Coronary artery (tissue), 2 donors: Measurements from ENCODE around the gene CALD1.

ENCODE experiments used
- DNase-seq: peaks from one replicate; pipeline ENCODE4 v3.0.0-alpha.2; 2017; ENCODE audit warnings: low spot score
- H3K27ac ChIP-seq, 2 donors: fragments of 200-600 bp; sonication (generic); one replicate each; pipeline ENCODE4 v1.5.1; 2016 to 2019
- H3K4me3 ChIP-seq: fragments of 200-600 bp; sonication (generic); 2 replicates; pipeline ENCODE4 v1.5.1; 2016; ENCODE audit warnings: mild to moderate bottlenecking, moderate library complexity
- CTCF ChIP-seq: fragments of 200-600 bp; sonication (generic); IDR thresholded peaks from one replicate; pipeline ENCODE4 v1.5.1; 2019; ENCODE audit warnings: antibody characterized with exemption

CALD1 gene

GRCh38 chr7:134874407-134874806 is 95.0 kb downstream of the CALD1 start:
- H3K27ac ChIP-seq = peak overlapping the region; percentile 2 to 56
- DNase-seq = no peak
- TF ChIP-seq CTCF = no peak
- no peak overlapping the region for H3K4me3 ChIP-seq

- peak overlapping the region in 1 of 2 donors; percentile 34 for H3K27ac ChIP-seq
- TF ChIP-seq CTCF = no peak
These were observed 96.4 kb downstream of the CALD1 start for GRCh38 chr7:134875867-134876266.

GRCh38 chr7:134878746-134879357 is 99.4 kb downstream of the CALD1 start:
- no peak for TF ChIP-seq CTCF
- DNase-seq = no peak
- no peak overlapping the region for H3K4me3 ChIP-seq
- peak overlapping the region; percentile 17 to 42 for H3K27ac ChIP-seq

More at GRCh38 chr7:134875867-134876266, 96.4 kb downstream of the CALD1 start:
- no peak for DNase-seq
- no peak overlapping the region for H3K4me3 ChIP-seq

- DNase-seq = no peak
- Histone ChIP-seq H3K4me3 (no peak overlapping the region), H3K27ac (peak overlapping the region; percentile 9 to 14)
- no peak for TF ChIP-seq CTCF
These were observed 100.5 kb downstream of the CALD1 start for GRCh38 chr7:134879815-134880475.

- H3K4me3 ChIP-seq = no peak overlapping the region
- DNase-seq = no peak
- TF ChIP-seq CTCF = no peak
- H3K27ac ChIP-seq = no peak overlapping the region
These were observed 103.0 kb downstream of the CALD1 start for GRCh38 chr7:134882481-134882880.

- TF ChIP-seq CTCF = no peak
- peak overlapping the region; percentile 61 to 73 for H3K27ac ChIP-seq
These were observed 106.5 kb downstream of the CALD1 start for GRCh38 chr7:134885967-134886352.

More at GRCh38 chr7:134885967-134886352, 106.5 kb downstream of the CALD1 start:
- no peak for DNase-seq
- H3K4me3 ChIP-seq = no peak overlapping the region
